Pons (tissue), 1 donor: ENCODE data around the gene CXCL12.

ENCODE experiments used
- DNase-seq: peaks from one replicate; pipeline ENCODE4 v3.0.0-alpha.2; 2016; ENCODE audit warnings: low spot score

Gene CXCL12

DNA sequence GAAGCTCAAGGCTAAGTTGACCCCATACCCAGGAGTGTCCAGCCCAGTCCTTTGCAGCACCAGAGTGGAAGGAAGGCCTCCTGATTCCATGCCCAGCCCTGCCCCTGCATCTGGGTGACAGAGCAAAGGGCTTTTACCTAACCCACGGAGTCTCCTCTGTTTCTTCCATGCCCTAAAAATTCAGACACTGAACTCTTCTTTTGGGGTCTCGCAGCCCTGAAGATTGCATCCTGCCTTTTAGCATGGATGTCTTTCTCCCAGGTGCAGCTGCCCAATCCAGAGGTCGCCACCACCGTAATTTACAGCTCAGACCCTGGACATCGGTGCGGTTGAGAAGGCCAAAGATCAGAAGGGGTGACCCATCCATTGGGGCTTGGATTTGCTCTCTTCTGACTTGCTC lies 50.8 kb downstream of the CXCL12 start:
- DNase-seq: no peak

DNA sequence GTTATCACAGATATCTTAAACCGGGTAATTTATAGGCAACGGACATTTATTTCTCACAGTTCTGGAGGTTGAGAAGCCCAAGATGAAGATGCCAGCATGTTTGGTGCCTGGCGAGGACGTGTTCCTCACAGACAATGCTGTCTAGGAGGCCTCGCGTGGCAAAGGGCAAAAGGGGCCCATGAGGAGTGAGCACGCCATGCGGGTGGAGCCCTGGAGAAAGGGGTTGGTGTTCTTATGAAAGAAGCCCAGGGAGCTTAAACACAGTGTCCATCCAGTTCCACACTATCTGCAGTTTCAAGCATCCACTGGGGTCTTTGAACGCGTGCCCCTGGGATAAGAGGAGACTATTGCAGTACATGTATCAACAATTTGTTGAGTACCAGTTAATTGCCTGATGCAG lies 51.4 kb downstream of the CXCL12 start:
- DNase-seq: no peak

DNA sequence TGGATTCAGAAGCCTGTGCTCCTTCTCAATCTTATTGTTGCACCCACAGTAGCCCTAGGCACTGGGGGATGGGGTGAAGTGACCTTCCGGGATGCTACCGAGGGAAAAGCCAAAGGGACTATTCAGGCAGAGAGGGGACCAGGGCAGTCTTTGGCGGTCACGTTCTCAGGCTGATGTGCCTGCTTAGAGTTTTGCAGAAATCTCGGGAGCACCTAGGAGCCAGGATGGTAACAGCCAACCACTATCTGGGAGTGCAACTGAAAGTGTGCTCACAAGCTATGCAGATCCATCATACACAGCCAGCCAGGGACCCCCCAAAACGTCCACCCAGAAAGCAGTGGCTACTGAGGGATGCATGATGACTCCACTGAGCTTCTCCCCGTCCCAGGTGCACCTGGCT lies 52.4 kb downstream of the CXCL12 start:
- no peak for DNase-seq

DNA sequence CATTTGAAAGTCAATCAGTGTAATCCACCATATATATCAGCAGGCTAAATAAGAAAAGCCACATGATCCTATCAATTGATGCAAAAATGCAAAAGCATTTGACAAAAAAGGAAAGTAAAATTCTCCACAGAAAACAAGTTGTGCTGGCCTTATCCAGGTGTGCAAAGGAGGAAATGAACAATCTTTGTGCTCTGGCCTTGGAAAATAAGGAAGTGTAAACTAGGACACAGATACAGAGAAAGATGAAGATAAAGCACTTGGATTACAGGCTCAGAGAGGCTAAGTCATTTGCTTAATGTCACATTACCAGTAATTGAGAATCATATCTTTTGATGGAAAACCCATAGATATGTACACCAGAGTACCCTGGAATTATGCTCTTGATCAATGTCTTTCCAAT lies 54.5 kb downstream of the CXCL12 start:
- no peak for DNase-seq

DNA sequence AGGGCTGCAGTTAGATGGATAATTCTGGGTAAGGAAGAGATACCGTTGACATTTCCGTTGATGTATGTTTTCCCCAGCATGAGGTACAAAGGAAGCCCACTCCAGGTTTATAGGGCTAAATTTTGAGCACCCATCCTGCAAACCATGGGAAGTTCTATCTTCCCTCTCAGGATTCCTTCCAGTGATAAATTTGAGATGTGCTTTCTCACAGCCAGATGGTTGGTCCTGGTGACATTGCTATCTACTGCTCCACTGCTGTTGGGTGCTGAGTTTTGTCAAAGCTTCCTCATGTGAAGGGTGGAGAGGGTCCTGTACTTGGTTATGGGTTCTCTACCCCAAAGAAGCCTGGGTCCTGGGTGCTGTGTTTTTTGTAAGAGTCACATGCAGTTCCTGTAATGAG lies 57.4 kb downstream of the CXCL12 start:
- DNase-seq: no peak
